Calu3 (cell line): ENCODE measurements around the gene CCDC14. TPM values are rescaled to one million over a fixed set of nuclear protein-coding genes. Genes with fewer than 3 reads are reported as not detected.
A peak's percentile ranks its signal among the peaks of the same experiment; 100 is the strongest.

ENCODE experiments used
- BruUV-seq: library from RNA; stranded (reverse); fragments of 400-500 nt; replicated peaks from 2 replicates; lab custom pipeline; 2021; lab: Mats Ljungman, UMichigan
- CTCF ChIA-PET: fragments of 300-600 bp; sonication (Branson Sonifier 250); formaldehyde crosslinking; loops from one replicate; lab custom pipeline; 2022; ENCODE audit warnings: antibody characterized with exemption; lab: Charles Lee
- DNase-seq: peaks from one replicate; pipeline ENCODE4 v3.0.0; 2022
- H3K27ac Mint-ChIP-seq: one replicate; pipeline ENCODE4 v1.8.0; 2022; ENCODE audit warnings: mixed read lengths; ENCODE audit not compliant: unreplicated experiment
- H3K27me3 Mint-ChIP-seq: one replicate; pipeline ENCODE4 v1.8.0; 2022; ENCODE audit warnings: mixed read lengths; ENCODE audit not compliant: unreplicated experiment
- H3K36me3 Mint-ChIP-seq: one replicate; pipeline ENCODE4 v1.8.0; 2022; ENCODE audit warnings: mild to moderate bottlenecking, moderate library complexity, mixed read lengths; ENCODE audit not compliant: insufficient read depth, unreplicated experiment
- H3K4me1 Mint-ChIP-seq: one replicate; pipeline ENCODE4 v1.8.0; 2022; ENCODE audit warnings: mild to moderate bottlenecking, low read depth, mixed read lengths; ENCODE audit not compliant: unreplicated experiment
- H3K4me3 Mint-ChIP-seq: one replicate; pipeline ENCODE4 v1.8.0; 2022; ENCODE audit warnings: mild to moderate bottlenecking, low read depth, moderate library complexity, mixed read lengths; ENCODE audit not compliant: unreplicated experiment
- H3K9me3 Mint-ChIP-seq: one replicate; pipeline ENCODE4 v1.8.0; 2022; ENCODE audit warnings: low read depth, mixed read lengths; ENCODE audit not compliant: unreplicated experiment
- CTCF ChIP-seq: fragments of 200-600 bp; IDR thresholded peaks from one replicate; pipeline ENCODE4 v1.8.0; 2022; ENCODE audit warnings: antibody characterized with exemption; ENCODE audit not compliant: unreplicated experiment
- intact Hi-C: fragments of 100-400 bp; cut with micrococcal nuclease; formaldehyde crosslinking; loops from one replicate; pipeline ENCODE4 v1.10.0; 2022; ENCODE audit not compliant: unreplicated experiment
- total RNA-seq: library from RNA; stranded (reverse); gene quantifications from 2 replicates; pipeline ENCODE4 v1.2.3, GENCODE V29; 2022

Gene CCDC14
- total RNA-seq, 1 experiment from 2014 or later, result 60.6 TPM

- Mint-ChIP-seq H3K4me3 (peak overlapping the region; percentile 69), H3K36me3 (peaks cover 14% of the 10 kb centered on the region), H3K4me1 (peaks cover 14% of the 10 kb centered on the region), H3K27me3 (no peaks in the 10 kb centered on the region), H3K9me3 (no peaks in the 10 kb centered on the region), H3K27ac (no peak overlapping the region)
- CTCF ChIA-PET, result no interaction called here
- TF ChIP-seq CTCF, result no peak
- no peak for DNase-seq
- BruUV-seq, result no TSS peak
- intact Hi-C loops, result no loop called here
Observed at GRCh38 chr3:123884993-123885392, 76.0 kb downstream of the CCDC14 start.

- Mint-ChIP-seq H3K27me3 (no peaks in the 10 kb centered on the region), H3K27ac (peak within 1 kb of the TSS; percentile 22)
- CTCF ChIA-PET, result interaction anchor here (0.6 to 1.0 kb wide), 2 partner anchors 43 to 160 kb away, joined by 3 to 8 read pairs; no protein-coding TSS in a partner anchor
Observed at GRCh38 chr3:123884203-123884831, 76.7 kb downstream of the CCDC14 start, which contains the start of gene MYLK. TSS of gene MYLK (minus strand) at chr3:123884332. CDS start at chr3:123793841, 90,491 bp downstream.

GRCh38 chr3:123883701-123884202 lies 77.3 kb downstream of the CCDC14 start:
- DNase-seq, result no peak
- peak overlapping the region; percentile 69 for H3K4me3 Mint-ChIP-seq
- H3K27me3 Mint-ChIP-seq, result no peaks in the 10 kb centered on the region
- TSS peak; percentile 40 for BruUV-seq
- H3K9me3 Mint-ChIP-seq, result no peaks in the 10 kb centered on the region
- peaks cover 14% of the 10 kb centered on the region for H3K4me1 Mint-ChIP-seq
- CTCF ChIA-PET, result interaction anchor here (0.9 to 1.0 kb wide), 2 partner anchors 43 to 149 kb away, joined by 3 read pairs; partner anchors contain the start of gene KALRN
- H3K27ac Mint-ChIP-seq, result peak overlapping the region; percentile 22
- intact Hi-C loops, result no loop called here
- peaks cover 14% of the 10 kb centered on the region for H3K36me3 Mint-ChIP-seq
- no peak for TF ChIP-seq CTCF

More at GRCh38 chr3:123884203-123884831, 76.7 kb downstream of the CCDC14 start, which contains the start of gene MYLK:
- H3K36me3 Mint-ChIP-seq, result peaks cover 14% of the 10 kb centered on the region
- TF ChIP-seq CTCF, result no peak
- H3K9me3 Mint-ChIP-seq, result no peaks in the 10 kb centered on the region
- no TSS peak for BruUV-seq
- H3K4me1 Mint-ChIP-seq, result peaks cover 14% of the 10 kb centered on the region
- H3K4me3 Mint-ChIP-seq, result peak within 1 kb of the TSS; percentile 69
- DNase-seq, result peak; percentile 80
- intact Hi-C loops, result no loop called here

GRCh38 chr3:123883111-123883510 lies 77.9 kb downstream of the CCDC14 start:
- no TSS peak for BruUV-seq
- no peak for DNase-seq
- no peak for TF ChIP-seq CTCF
- CTCF ChIA-PET, result interaction anchor here (0.9 kb wide), 1 partner anchor 150 kb away, joined by 3 read pairs; the partner anchor contains the start of gene KALRN
- H3K4me3 Mint-ChIP-seq, result peak overlapping the region; percentile 69
- H3K9me3 Mint-ChIP-seq, result no peaks in the 10 kb centered on the region
- intact Hi-C loops, result no loop called here
- peak overlapping the region; percentile 22 for H3K27ac Mint-ChIP-seq
- no peaks in the 10 kb centered on the region for H3K27me3 Mint-ChIP-seq
- H3K4me1 Mint-ChIP-seq, result peaks cover 14% of the 10 kb centered on the region
- H3K36me3 Mint-ChIP-seq, result peaks cover 14% of the 10 kb centered on the region
